Kidney epithelial cell (primary cell): ENCODE measurements around the gene HS3ST3A1. TPM values are rescaled to one million over a fixed set of nuclear protein-coding genes. Genes with fewer than 3 reads are reported as not detected.

Experiments
- DNase-seq: peaks from one replicate; pipeline ENCODE4 v3.0.0-alpha.2; 2010; ENCODE audit warnings: low read depth
- H3K27me3 ChIP-seq: 2 replicates; pipeline ENCODE4 v1.6.0; 2011; ENCODE audit warnings: low read length; ENCODE audit not compliant: control insufficient read depth, insufficient read depth
- H3K36me3 ChIP-seq: 2 replicates; pipeline ENCODE4 v1.5.1; 2011; ENCODE audit warnings: low read length; ENCODE audit not compliant: control insufficient read depth, insufficient read depth
- H3K4me3 ChIP-seq: 2 replicates; pipeline ENCODE4 v1.5.1; 2011; ENCODE audit warnings: low read depth, mild to moderate bottlenecking, control low read depth, low read length
- total RNA-seq: library from RNA; depleted of rRNA; stranded (reverse); fragments of >200 nt; gene quantifications from 2 replicates; pipeline ENCODE4 v1.2.3, GENCODE V29; 2015
- TF ChIP-seq, protein P1 (sequence below): IDR thresholded peaks from 2 replicates; pipeline ENCODE4 v1.5.1; 2011; ENCODE audit warnings: mild to moderate bottlenecking, moderate library complexity, low read length, control low read depth, inconsistent platforms; ENCODE audit not compliant: insufficient read depth, poor library complexity, severe bottlenecking

HS3ST3A1 gene
- total RNA-seq, 1 donor from 2014 or later, result 38.4 TPM

DNA sequence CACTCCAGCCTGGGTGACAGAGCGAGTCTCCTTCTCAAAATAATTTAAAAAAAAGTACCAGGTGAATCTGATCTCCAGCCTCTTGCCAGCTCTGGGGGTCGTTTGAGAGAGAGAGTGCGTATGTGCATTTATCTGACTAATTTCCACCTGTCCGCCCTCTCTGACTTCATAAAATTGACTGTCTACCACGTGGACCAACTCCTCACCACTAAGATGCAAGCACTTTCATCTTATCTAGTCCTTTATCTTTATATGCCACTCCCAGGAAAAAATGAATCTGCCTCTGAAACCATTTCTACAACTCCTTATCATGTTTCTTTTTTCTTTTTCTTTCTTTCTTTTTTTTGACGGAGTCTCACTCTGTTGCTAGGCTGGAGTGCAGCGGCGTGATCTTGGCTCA lies 55.8 kb downstream of the HS3ST3A1 start:
- TF ChIP-seq, protein P1, sequence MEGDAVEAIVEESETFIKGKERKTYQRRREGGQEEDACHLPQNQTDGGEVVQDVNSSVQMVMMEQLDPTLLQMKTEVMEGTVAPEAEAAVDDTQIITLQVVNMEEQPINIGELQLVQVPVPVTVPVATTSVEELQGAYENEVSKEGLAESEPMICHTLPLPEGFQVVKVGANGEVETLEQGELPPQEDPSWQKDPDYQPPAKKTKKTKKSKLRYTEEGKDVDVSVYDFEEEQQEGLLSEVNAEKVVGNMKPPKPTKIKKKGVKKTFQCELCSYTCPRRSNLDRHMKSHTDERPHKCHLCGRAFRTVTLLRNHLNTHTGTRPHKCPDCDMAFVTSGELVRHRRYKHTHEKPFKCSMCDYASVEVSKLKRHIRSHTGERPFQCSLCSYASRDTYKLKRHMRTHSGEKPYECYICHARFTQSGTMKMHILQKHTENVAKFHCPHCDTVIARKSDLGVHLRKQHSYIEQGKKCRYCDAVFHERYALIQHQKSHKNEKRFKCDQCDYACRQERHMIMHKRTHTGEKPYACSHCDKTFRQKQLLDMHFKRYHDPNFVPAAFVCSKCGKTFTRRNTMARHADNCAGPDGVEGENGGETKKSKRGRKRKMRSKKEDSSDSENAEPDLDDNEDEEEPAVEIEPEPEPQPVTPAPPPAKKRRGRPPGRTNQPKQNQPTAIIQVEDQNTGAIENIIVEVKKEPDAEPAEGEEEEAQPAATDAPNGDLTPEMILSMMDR, result no peak
- H3K36me3 ChIP-seq, result peaks cover 1% of the 10 kb centered on the region
- no peak overlapping the region for H3K4me3 ChIP-seq
- DNase-seq, result no peak
- no peaks in the 10 kb centered on the region for H3K27me3 ChIP-seq

DNA sequence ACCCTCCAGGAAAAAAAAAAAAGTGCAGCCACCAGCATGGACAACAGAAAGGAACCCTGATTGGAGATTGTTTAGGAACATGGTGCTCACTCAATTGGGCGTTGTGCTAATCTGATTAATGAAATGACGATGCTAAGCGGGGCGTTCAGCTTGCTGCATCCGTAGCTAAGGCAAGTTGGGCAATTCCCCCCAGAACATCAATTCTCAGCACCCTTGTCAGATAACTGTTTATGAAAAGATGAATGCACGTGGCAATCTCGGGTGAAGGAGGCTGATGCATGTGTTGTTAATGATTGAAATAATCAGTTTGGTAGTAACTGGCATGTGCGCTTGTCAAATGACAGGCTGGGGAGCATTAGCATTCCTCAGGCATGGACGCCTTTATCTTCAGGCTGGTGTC lies 57.0 kb downstream of the HS3ST3A1 start:
- no peak overlapping the region for H3K4me3 ChIP-seq
- H3K27me3 ChIP-seq, result no peaks in the 10 kb centered on the region
- TF ChIP-seq, protein P1, result no peak
- H3K36me3 ChIP-seq, result peaks cover 1% of the 10 kb centered on the region
- no peak for DNase-seq

- peak; percentile 85 for DNase-seq
- TF ChIP-seq, protein P1, result no peak
- Histone ChIP-seq H3K36me3 (peaks cover 1% of the 10 kb centered on the region), H3K27me3 (no peaks in the 10 kb centered on the region), H3K4me3 (no peak overlapping the region)
These were observed 57.4 kb downstream of the HS3ST3A1 start for GRCh38 chr17:13544292-13544691.

DNA sequence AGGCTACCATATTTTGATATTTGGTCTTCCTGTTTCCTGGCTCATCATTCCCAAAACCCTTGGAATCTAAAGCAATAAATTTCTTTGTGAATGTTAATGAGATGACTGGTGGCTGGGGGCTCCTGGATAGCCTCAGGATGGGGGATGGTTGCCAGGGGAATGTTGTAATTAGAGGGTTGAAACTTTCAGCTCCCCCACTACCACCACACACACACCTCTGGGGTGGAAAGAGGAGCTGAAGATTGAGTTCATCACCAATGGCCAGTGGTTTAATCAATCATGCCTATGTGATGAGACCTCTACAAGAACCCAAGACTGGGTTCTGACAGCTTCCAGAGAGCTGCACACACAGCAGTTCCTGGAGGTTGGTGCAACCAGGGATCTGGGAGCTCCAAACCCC lies 59.1 kb downstream of the HS3ST3A1 start:
- H3K36me3 ChIP-seq, result peaks cover 1% of the 10 kb centered on the region
- no peak for DNase-seq
- TF ChIP-seq, protein P1, result no peak
- H3K27me3 ChIP-seq, result no peaks in the 10 kb centered on the region
- H3K4me3 ChIP-seq, result no peak overlapping the region

- TF ChIP-seq, protein P1, result no peak
- DNase-seq, result peak; percentile 76
- H3K4me3 ChIP-seq, result no peak overlapping the region
These were observed 60.7 kb downstream of the HS3ST3A1 start for GRCh38 chr17:13541032-13541480.

DNA sequence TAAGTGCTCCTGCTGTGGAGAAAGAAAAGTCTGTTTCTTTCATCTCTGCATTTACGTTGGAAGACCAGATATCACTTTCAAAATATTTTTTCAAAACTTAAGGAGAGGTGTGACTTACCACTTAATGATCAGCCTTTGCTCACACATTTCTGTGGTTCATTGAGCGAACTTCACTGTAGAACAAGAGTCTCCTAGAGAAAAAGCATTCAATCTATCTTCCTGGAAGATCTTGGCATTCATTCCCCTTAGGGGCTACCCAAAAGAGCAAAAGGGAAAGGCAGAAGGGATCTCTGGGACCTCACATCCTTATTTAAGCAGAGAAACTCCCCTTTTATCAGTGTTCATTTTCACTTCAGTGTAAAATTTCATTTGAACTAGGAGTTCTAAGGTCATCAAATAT lies 61.2 kb downstream of the HS3ST3A1 start:
- DNase-seq, result no peak
- peaks cover 1% of the 10 kb centered on the region for H3K36me3 ChIP-seq

More at GRCh38 chr17:13541032-13541480, 60.7 kb downstream of the HS3ST3A1 start:
- Histone ChIP-seq H3K36me3 (peaks cover 1% of the 10 kb centered on the region), H3K27me3 (no peaks in the 10 kb centered on the region)

More for the DNA sequence above, 61.2 kb downstream of the HS3ST3A1 start:
- H3K27me3 ChIP-seq, result no peaks in the 10 kb centered on the region
- TF ChIP-seq, protein P1, result no peak
- H3K4me3 ChIP-seq, result no peak overlapping the region
